Left ventricle myocardium inferior (tissue), 1 donor: ENCODE measurements around the gene PDIK1L. TPM values are rescaled to one million over a fixed set of nuclear protein-coding genes. Genes with fewer than 3 reads are reported as not detected.
A peak's percentile ranks its signal among the peaks of the same experiment; 100 is the strongest.

Source experiments
- DNase-seq: peaks from one replicate; pipeline ENCODE4 v3.0.0-alpha.2; 2020
- H3K27ac ChIP-seq: fragments of 200-600 bp; replicated peaks from 2 replicates; pipeline ENCODE4 v1.8.0; 2021
- H3K27me3 ChIP-seq: fragments of 200-600 bp; 2 replicates; pipeline ENCODE4 v1.8.0; 2021; ENCODE audit warnings: low read depth
- H3K36me3 ChIP-seq: fragments of 200-600 bp; 2 replicates; pipeline ENCODE4 v1.8.0; 2021
- H3K4me1 ChIP-seq: fragments of 200-600 bp; 2 replicates; pipeline ENCODE4 v1.8.0; 2021
- H3K4me3 ChIP-seq: fragments of 200-600 bp; 2 replicates; pipeline ENCODE4 v1.8.0; 2021; ENCODE audit warnings: mild to moderate bottlenecking, moderate library complexity
- H3K9me3 ChIP-seq: fragments of 200-600 bp; replicated peaks from 2 replicates; pipeline ENCODE4 v1.8.0; 2021
- CTCF ChIP-seq: fragments of 200-600 bp; IDR thresholded peaks from 2 replicates; pipeline ENCODE4 v1.8.0; 2021; ENCODE audit warnings: antibody characterized with exemption, mild to moderate bottlenecking, borderline replicate concordance
- intact Hi-C: fragments of 100-400 bp; cut with micrococcal nuclease; formaldehyde crosslinking; loops from one replicate; pipeline ENCODE4 v1.11.0; 2022
- total RNA-seq: library from RNA; stranded (reverse); fragmentation: NEBNext Ultra II Directional; extraction: Animal tissue kit (Norgen Biotek cat#: 25700); gene quantifications from one replicate; pipeline ENCODE4 v1.2.1, GENCODE V29; 2021
- donor health status: DM: no; HTN: yes; CAD: no; lungs with severe emphysema.

PDIK1L gene
- total RNA-seq, 1 donor from 2014 or later = 4.2 TPM

DNA sequence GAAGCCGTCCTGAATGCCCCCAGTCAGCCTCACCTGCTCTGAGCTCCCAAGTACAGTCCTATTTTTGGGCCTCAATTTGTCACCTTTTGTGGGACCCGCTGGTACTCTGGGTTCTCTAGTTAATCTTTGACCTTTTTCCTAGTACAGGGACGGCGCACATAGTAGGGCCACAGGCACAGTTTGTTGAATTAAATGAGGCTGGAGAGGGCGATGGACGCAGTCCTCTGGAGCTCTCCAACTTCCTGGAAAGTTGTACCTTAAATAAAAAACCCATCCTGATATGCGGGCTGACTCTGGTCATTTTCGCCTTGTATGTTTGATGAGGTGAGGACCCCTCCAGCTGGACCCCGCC is 52.0 kb downstream of the PDIK1L start:
- peaks cover 56% of the 10 kb centered on the region for H3K4me1 ChIP-seq
- H3K4me3 ChIP-seq = peak overlapping the region; percentile 62
- no peaks in the 10 kb centered on the region for H3K27me3 ChIP-seq
- intact Hi-C loops = no loop called here
- no peak for TF ChIP-seq CTCF
- peak overlapping the region; percentile 67 for H3K27ac ChIP-seq
- no peak for DNase-seq
- H3K36me3 ChIP-seq = no peaks in the 10 kb centered on the region
- no peaks in the 10 kb centered on the region for H3K9me3 ChIP-seq

- peak; percentile 45 for DNase-seq
- intact Hi-C loops = no loop called here
- no peaks in the 10 kb centered on the region for H3K27me3 ChIP-seq
Measured at GRCh38 chr1:26164036-26164860, 52.6 kb downstream of the PDIK1L start.

DNA sequence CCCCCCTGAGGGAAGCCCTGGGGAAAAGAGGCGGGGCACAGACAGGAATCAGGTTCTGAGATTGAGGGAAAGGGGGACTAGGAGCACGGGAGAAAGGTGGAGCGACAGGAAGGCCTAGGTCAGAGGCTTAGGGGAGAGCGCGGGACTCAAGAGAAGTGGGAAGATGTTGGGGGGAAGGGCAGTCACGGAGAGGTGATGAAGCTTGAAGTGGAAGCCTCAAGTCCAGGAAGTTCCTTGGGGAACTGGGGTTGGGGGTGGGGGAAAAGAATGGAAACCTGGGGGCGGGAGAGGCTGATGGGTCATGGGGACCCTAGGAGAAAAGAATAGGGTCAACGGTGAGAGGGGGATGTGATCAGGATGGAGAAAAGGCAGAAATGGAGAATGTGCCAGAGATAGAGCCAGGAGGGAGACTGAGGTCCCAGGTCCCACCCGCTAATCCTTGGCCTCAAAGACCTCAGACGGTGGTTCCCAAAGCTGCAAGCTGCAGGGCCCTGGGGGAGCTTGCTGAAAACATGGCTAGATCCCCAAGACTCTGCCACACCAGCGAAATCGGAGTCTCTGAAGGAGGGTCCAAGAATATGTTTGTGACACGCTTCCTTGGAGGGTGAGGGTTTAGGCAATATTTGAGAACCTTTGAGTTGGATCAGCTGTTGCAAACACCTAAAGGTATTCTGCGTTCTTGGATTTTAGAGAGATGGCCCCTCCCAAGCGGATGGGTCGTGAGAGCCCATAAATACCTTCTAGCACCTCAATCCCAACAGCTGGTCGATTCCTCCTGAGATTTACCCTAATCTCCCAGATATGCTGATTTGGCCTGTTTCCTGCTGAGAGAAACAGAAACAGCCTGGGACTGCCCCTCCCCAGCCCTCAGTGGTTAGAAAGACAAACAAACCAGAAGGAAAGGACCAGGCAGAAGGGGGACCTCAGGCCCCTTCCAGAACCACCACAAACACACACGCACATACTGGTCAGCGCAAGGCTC is 53.5 kb downstream of the PDIK1L start:
- H3K4me3 ChIP-seq = peak overlapping the region; percentile 62
- H3K9me3 ChIP-seq = no peaks in the 10 kb centered on the region
- DNase-seq = no peak
- intact Hi-C loops = no loop called here
- H3K27me3 ChIP-seq = no peaks in the 10 kb centered on the region
- H3K36me3 ChIP-seq = no peaks in the 10 kb centered on the region
- TF ChIP-seq CTCF = no peak
- peaks cover 55% of the 10 kb centered on the region for H3K4me1 ChIP-seq
- peak overlapping the region; percentile 67 for H3K27ac ChIP-seq

More at GRCh38 chr1:26164036-26164860, 52.6 kb downstream of the PDIK1L start:
- no peaks in the 10 kb centered on the region for H3K9me3 ChIP-seq
- no peaks in the 10 kb centered on the region for H3K36me3 ChIP-seq
- H3K4me1 ChIP-seq = peaks cover 56% of the 10 kb centered on the region
- peak overlapping the region; percentile 62 for H3K4me3 ChIP-seq
- TF ChIP-seq CTCF = peak; percentile 86
- H3K27ac ChIP-seq = peak overlapping the region; percentile 67

DNA sequence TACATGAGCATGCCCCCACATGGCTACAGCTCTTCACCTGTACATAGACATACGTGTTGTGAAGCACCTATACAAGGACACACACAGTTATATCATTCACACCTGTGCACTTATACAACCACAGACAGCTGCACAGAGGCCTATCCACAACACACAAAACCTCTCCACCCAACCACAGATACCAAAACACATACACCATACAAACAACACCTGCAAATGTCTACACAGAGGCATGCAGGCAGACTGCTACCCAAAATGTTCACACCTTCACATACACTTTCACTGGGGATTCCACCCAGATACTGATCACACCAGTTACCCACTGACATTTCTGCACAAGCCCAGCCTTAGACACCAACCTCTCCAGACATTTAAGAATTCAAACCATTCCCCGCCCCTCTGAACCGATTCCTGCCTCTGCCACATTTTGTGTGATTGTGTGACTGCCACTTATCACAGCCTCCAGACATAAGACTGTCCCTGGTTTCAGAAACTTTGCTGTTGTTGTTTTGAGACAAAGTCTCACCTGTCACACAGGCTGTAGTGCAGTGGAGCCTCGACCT is 55.2 kb downstream of the PDIK1L start:
- H3K4me1 ChIP-seq = peaks cover 57% of the 10 kb centered on the region
- H3K27me3 ChIP-seq = no peaks in the 10 kb centered on the region
- no peaks in the 10 kb centered on the region for H3K36me3 ChIP-seq
- no peak overlapping the region for H3K27ac ChIP-seq
- H3K9me3 ChIP-seq = no peaks in the 10 kb centered on the region
- no peak for DNase-seq
- TF ChIP-seq CTCF = no peak
- no peak overlapping the region for H3K4me3 ChIP-seq
- intact Hi-C loops = no loop called here
